Measurements from ENCODE around the gene SP5.
"Not testable (repeated sequence)": the region's sequence is repeated elsewhere in the genome, so short reads cannot be mapped to it uniquely, and the experiment has no call there.

The SP5 gene

DNA sequence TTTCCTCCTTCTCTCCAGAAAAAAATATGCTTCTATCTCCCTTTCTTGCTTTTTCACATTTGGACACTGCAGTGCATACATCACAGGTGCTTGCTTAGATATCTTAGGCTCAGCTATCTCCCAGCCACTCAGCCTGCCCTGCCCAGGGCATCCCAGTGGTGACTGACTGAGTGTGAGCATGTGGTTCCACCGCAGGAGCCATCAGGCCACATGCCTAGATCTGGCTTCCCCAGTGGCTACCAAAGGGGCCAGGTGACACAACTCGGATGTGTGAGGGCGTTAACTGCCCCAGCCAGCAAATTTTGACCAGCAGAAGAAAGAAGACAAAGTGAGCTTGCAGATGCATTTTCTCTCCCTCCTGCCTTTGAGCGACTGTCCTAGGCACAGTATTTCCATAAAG is 25.5 kb downstream of the SP5 start:
- no peak for DNase-seq

DNA sequence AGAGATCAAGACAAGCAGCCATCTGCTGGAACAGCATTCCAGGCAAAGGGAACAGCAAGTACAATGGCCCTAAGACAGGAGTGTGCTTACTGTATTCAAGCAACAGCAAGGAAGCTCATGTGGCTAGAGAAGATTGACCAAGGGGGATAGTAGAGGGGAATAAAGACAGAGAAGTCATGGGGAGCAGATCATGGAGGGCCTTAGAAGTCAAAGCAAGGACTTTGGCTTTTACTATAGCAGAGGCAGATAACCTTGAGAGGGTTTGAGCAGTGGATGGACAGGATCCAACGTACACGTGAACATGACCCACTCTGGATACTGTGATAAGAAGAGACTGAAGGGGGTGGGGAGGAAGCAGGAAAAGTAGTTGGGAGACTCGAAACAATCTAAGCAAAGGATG is 26.9 kb downstream of the SP5 start:
- DNase-seq, result no peak

DNA sequence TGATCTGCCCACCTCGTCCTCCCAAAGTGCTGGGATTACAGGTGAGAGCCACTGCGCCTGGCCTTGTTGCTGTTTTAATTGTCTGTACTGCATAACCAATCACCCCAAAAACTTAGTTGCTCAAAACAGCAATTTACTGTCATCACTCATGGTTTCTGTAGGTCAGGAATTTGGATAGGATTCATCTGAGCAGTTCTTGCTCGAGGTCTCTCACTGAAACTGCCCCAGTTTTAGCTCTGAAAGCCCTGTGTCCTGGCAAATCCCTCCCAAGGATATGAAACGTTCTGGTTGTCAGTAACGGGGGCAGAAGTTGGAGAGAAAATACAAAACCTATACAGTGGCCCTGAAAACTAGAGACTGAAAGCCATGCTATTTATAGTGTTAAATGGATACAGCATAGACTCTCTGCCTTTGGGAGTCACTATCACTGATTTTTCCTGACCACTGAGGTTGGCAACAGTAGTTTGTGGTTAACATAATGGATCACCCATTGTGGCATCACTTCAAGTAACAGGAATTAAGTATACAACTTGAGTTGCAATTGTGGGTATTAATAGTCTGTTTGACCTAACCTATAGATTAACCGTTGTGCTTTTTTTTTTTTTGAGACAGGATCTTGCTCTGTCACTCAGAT is 27.9 kb downstream of the SP5 start:
- no peak for DNase-seq

DNA sequence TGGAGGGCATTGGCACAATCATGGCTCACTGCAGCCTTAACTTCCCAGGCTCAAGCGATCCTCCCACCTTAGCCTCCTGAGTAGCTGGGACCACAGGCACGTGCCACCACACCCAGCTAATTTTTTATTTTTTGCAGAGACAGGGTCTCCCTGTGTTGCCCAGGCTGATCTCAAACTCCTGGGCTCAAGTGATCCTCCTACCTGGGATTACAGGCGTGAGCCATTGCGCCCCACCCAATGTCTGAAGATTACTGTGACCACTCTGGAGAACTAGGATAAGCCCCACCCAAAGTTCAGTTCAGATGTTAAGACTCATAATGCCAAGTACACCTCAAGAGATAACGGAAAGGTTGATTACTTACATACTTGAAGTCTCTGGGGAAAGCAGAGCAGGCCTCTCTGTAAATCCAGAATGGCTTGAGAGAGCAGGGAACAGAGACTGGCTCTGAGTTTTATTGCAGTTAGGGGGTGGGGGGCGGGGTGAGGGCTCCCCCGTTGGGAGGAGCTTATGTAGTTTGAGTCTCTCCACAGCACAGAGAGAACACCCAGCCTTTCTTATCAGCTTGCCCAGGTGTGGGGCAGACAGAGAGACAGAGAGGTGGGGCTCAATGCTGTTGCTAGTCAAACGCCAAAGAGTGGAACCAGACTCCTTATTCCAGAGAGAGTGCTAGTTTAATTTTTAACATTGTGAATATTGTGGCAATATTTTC is 28.5 kb downstream of the SP5 start:
- DNase-seq, result no peak

DNA sequence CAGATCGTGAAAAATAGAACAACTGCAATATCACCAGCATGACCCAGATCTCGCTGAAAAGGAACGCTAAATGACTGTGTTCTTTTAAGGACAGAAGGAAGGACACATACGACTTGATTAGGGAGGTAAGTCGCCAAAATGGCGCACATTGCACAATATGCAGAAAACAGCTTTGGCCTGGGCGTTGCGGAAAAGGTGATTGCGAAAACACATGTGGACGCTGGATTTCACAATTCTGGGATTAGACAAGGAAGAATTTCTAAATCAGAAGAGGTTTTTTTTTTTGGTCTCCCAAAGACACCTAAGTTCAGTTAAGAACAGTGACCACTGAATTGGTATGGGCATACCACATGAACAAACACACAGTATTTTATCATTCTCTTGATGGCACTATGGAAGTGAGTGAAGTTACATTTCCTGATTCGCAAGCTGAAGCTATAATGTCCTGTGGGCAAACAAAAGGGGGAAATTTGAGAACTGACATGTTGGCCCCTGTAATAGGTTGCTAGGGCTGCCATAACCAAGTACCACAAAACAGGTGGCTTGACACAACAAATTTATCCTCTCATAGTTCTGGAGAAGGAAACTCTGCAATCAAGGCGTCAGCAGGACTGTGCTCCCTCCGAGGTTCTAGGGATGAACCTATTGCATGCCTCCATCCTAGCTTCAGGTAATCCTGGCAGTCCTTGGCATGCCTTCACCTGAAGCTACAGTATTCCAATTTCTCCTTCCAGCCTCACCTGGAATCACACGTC is 29.3 kb downstream of the SP5 start:
- no peak for DNase-seq

DNA sequence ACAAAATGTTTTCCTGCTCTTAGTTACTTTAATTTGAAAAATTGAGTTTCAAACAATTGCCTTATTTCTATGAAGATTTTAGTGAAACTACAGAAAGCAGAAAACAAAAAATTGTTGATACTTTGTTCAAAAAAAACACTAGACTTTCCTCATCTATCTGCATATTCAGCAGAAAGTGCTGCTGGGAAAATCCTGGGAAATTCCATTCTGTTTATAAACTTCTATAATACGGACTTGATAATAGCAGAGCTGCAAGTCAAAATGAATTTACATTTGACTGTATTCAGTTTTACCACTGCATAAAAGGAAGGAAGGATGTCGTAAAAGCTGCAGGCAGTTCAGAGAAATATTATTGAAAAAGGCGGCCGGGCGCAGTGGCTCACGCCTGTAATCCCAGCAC is 30.2 kb downstream of the SP5 start:
- no peak for DNase-seq

DNA sequence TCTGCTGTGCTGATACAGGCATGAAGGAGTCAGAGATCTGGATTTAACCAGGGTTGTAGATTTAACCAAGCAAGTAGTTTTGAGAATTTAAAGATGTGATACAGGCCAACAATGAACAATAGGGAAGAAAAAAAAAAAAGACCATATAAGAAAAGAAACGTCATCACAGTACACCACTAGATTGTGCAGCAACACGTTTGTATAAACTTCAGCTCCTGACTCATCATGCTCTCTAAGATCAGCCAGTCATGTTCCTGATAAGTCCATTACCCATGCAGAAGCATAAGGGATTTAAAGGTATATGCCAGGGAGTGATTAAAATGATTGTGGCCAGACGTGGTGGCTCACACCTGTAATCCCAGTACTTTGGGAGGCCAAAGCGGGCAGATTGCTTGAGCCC is 32.8 kb downstream of the SP5 start:
- no peak for DNase-seq

DNA sequence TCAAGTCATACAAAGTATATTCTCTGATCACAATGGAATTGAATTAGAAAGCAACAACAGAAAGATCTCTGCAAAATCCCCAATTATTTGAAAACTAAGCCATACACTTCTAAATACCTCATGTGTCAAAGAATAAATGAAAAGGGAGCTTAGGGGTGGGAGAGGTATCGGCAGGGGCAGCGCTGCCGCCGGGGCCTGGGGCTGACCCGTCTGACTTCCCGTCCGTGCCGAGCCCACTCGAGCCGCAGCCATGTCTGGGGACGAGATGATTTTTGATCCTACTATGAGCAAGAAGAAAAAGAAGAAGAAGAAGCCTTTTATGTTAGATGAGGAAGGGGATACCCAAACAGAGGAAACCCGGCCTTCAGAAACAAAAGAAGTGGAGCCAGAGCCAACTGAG is 36.4 kb downstream of the SP5 start:
- not testable (repeated sequence) for DNase-seq

DNA sequence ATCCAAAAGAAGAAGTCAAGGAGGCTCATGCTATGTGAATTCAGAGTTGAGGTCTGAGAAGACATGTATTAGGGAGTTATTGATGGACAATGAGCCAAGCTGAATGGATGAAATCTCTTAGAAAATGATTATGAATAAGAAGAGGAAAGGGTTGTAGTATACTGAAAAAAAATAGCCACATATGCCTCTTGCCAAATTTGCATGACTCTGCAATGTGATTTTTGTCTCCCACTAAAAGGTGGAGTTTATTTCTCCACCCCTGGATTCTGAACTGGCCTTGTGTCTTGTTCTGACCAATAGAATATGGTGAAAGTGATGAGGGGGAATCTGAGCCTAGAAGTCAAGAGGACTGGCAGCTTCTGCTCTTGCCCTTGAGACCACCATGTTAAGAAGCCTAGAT is 46.4 kb downstream of the SP5 start:
- DNase-seq, result no peak

DNA sequence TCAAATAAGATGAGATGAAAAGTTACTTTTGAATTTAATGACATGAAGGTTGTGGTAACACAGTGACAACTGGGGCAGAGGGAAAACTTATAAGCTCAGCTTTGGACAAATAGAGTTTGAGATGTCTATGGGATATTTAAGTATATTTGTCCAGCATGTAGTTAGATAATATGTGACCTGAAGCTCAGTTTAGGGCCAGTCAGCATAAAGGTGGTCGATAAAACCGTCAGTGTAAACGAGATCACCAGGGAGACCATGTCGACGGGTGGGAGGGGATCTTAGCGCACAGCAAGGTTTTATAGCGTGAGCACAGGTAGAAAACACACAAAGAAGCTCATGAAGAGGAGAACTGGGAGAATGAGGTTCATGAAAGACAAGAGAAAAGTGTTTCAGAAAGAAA is 47.6 kb downstream of the SP5 start:
- no peak for DNase-seq

DNA sequence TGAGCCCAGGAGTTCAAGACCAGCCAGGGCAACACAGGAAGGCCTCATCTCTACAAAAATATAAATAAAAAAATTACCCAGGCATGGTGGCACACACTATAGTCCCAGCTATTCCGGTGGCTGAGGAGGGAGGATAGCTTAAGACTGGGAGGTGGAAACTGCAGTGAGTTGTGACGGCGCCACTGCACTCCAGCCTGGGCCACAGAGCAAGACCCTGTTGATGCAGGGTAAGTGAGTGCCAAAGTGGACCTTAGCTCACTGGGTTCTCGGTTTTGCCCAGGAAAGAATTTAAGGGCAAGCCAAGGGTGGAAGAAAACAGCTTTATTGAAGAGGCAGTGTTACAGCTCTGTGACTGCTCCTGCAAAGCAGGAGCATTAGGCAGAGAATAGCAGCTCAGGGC is 48.1 kb downstream of the SP5 start:
- DNase-seq, result no peak

DNA sequence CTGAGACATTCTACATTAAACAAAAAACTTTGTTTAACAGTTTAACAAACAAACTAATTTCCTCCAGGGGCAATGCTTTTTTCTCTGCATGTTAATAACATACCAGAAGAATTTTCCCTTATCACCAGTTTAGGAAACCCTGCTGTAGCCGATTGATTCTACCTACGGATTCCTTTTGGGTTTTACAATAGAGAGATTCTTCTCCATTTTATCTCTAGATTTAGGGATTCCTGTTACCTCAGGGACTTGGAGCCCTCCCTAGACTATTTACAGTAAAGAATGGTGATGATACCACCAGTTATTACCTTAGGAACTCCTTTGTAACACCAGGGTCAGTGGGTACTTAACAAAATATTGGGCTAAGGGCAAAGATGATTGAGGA is 49.7 kb downstream of the SP5 start:
- DNase-seq, result no peak

DNA sequence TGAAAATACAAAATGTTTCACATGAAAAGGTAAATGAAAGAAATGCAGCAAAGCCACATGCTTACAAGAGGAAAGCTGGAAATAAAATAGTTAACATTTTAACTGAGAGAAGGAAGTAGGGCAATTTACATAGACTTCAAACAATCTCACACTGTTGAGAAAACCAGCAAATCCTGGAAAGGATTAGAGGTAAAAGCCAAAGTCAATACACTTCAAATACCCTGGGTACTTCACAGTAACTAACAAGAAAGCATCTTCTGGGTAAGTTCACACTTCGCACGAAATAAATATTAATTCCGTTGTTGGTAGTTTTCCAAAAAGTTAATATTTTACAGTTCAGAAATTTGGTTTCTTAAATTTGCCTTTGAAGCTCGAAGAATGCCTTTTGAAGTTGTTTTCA is 51.6 kb downstream of the SP5 start:
- no peak for DNase-seq
